Epithelial cell of proximal tubule (primary cell): Measurements from ENCODE around the gene OLFML3. TPM values are rescaled to one million over a fixed set of nuclear protein-coding genes. Genes with fewer than 3 reads are reported as not detected.
"Not testable (repeated sequence)": the region's sequence is repeated elsewhere in the genome, so short reads cannot be mapped to it uniquely, and the experiment has no call there.

Experiments
- DNase-seq: peaks from one replicate; pipeline ENCODE4 v3.0.0-alpha.2; 2011; ENCODE audit warnings: low read depth
- H3K4me3 ChIP-seq: 2 replicates; pipeline ENCODE4 v1.5.1; 2011; ENCODE audit warnings: low read depth, mild to moderate bottlenecking, low read length
- total RNA-seq: library from RNA; depleted of rRNA; stranded (reverse); fragments of >200 nt; gene quantifications from 2 replicates; pipeline ENCODE4 v1.2.3, GENCODE V29; 2015
- TF ChIP-seq, protein P1 (sequence below): conservative IDR thresholded peaks from 2 replicates; pipeline ENCODE4 v1.5.1; 2012; ENCODE audit warnings: low read depth, mild to moderate bottlenecking, low read length

The OLFML3 gene
- total RNA-seq, 1 donor from 2014 or later, result 0.12 TPM

DNA sequence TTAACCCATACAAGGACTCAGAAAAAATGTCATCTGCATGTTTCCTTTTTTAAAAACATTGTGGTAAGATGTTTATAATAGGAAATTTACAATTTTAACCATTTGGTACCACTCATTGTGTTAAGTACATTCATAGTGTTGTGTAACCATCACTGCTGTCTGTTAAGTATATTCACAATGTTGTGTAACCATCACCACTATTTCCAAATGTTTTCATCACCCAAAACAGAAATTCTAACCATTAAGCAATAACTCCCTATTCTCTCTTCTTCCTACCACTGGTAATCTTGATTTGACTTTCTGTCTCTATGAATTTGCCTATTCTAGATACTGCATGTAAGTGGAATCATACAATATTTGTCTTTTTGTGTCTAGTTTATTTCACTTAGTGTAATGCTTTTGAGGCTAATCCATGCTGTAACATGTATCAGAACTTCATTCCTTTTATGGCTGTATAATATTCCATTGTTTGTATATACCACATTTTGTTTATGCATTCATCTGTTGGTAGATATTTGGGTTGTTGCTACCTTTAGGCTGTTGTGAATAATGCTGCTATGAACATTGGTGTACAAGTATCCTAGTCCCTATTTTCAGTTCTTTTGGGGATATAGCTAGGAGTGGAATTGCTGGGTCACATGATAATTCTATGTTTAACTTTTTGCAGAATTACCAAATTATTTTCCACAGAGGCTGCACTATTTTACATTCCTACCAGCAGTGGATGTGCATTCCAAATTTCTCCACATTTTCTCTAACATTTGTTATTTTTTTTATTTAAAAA is 36.1 kb upstream of the OLFML3 start:
- no peak overlapping the region for H3K4me3 ChIP-seq
- no peak for DNase-seq
- TF ChIP-seq, protein P1, sequence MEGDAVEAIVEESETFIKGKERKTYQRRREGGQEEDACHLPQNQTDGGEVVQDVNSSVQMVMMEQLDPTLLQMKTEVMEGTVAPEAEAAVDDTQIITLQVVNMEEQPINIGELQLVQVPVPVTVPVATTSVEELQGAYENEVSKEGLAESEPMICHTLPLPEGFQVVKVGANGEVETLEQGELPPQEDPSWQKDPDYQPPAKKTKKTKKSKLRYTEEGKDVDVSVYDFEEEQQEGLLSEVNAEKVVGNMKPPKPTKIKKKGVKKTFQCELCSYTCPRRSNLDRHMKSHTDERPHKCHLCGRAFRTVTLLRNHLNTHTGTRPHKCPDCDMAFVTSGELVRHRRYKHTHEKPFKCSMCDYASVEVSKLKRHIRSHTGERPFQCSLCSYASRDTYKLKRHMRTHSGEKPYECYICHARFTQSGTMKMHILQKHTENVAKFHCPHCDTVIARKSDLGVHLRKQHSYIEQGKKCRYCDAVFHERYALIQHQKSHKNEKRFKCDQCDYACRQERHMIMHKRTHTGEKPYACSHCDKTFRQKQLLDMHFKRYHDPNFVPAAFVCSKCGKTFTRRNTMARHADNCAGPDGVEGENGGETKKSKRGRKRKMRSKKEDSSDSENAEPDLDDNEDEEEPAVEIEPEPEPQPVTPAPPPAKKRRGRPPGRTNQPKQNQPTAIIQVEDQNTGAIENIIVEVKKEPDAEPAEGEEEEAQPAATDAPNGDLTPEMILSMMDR, result no peak

GRCh38 chr1:113945329-113945728 is 33.9 kb upstream of the OLFML3 start:
- H3K4me3 ChIP-seq, result no peak overlapping the region
- no peak for DNase-seq
- TF ChIP-seq, protein P1, result no peak

DNA sequence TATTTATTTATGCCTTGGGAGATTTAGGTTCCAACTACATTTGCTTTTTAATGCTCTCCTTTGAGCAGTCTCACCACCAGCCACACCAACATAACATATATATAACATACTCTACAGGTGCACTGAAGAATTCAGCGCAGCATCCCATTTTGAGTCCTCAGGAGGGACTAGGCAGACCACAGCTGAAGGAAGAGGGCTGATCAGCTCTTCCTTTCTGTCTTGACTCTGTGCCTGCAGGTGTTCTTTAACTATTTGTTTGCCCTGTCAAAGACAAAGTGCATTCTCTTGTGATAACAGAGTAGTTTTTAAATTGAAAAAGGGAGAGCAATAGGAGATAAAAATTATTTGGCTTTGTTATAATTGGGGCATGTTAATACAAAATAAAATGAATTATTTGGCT is 33.2 kb upstream of the OLFML3 start:
- H3K4me3 ChIP-seq, result no peak overlapping the region
- TF ChIP-seq, protein P1, result no peak
- DNase-seq, result no peak

DNA sequence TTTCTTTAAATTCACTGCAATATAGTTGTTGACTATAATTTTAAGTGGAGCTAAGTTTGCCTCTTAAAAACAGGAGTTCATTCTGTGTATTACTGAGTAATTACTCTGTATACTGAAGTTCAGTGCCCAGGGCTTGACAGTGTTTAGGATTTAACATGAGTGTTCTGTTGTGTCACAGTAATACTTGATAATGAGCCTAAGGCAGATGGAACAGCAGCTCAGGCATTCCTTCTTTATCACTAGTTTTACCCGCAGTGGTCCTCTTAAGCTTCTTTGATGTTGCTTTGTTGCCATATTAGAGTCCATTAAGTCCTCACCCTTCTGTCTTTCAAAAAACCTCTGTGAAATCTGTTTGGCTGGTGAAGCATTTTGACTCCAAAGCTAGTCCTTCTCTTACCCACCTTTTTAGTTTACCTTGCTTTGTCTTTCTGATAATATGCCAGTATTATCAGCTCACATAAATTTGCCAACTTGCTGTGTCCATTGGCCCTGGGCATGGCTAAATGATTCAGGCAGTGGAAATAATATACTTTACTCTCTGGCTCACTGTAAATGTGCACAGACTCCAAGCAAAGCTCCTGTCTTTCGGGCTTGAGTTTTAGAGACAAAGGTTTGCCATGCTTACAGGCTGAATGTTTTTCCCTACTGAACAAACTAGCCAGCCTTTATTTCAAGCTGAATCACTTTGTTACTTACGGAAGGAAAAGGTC is 32.4 kb upstream of the OLFML3 start:
- TF ChIP-seq, protein P1, result no peak
- DNase-seq, result no peak
- H3K4me3 ChIP-seq, result no peak overlapping the region

GRCh38 chr1:113947388-113948107 is 31.7 kb upstream of the OLFML3 start:
- DNase-seq, result no peak
- H3K4me3 ChIP-seq, result no peak overlapping the region
- TF ChIP-seq, protein P1, result no peak

DNA sequence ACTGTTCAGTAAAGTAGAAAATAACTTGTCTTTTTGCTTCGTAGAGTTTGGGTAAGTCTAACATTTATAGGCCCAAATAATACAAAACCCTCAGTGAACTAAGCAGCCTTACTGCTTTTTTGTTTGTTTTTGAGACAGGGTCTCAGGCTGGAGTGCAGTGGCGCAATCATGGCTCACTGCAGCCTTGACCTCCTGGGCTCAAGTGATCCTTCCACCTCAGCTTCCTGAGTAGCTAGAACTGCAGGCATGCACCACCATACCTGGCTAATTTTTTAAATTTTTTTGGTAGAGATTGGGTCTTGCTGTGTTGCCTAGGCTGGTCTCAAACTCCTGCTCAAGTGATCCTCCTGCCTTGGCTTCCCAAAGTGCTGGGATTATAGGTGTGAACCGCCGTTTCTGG is 31.1 kb upstream of the OLFML3 start:
- not testable (repeated sequence) for DNase-seq, H3K4me3 ChIP-seq

DNA sequence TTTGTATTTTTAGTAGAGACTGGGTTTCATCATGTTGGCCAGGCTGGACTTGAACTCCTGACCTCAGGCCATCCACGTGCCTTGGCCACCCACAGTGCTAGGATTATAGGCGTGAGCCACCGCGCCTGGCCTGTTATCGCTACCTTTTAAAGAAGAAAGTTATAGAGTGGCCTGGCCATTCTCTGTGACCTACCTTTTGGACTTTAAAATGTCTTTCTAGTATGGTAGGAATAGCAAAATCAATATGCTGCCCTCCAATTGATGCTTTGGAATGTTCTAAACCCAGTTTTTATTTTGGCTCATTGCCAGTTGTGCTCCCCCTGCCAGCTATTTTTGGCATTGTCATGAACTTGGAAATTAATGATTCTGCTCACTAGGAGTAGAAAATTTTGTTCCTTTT is 30.3 kb upstream of the OLFML3 start:
- H3K4me3 ChIP-seq, result no peak overlapping the region
- TF ChIP-seq, protein P1, result peak; percentile 51
- no peak for DNase-seq
